ENCODE results near the gene LRRC27.

Gene LRRC27

GRCh38 chr10:132411561-132412253 lies 79.7 kb downstream of the LRRC27 start:
- no peaks in the 10 kb centered on the region for H3K9me3 Mint-ChIP-seq
- H3K36me3 Mint-ChIP-seq (ENCODE audit: low read depth), result peaks cover 3% of the 10 kb centered on the region
- no peak overlapping the region for H3K27ac Mint-ChIP-seq
- no peak overlapping the region for H3K4me3 Mint-ChIP-seq
- peaks cover 13% of the 10 kb centered on the region for H3K4me1 Mint-ChIP-seq (ENCODE audit: low read depth)
- H3K27me3 Mint-ChIP-seq, result no peaks in the 10 kb centered on the region
- DNase-seq, result no peak

DNA sequence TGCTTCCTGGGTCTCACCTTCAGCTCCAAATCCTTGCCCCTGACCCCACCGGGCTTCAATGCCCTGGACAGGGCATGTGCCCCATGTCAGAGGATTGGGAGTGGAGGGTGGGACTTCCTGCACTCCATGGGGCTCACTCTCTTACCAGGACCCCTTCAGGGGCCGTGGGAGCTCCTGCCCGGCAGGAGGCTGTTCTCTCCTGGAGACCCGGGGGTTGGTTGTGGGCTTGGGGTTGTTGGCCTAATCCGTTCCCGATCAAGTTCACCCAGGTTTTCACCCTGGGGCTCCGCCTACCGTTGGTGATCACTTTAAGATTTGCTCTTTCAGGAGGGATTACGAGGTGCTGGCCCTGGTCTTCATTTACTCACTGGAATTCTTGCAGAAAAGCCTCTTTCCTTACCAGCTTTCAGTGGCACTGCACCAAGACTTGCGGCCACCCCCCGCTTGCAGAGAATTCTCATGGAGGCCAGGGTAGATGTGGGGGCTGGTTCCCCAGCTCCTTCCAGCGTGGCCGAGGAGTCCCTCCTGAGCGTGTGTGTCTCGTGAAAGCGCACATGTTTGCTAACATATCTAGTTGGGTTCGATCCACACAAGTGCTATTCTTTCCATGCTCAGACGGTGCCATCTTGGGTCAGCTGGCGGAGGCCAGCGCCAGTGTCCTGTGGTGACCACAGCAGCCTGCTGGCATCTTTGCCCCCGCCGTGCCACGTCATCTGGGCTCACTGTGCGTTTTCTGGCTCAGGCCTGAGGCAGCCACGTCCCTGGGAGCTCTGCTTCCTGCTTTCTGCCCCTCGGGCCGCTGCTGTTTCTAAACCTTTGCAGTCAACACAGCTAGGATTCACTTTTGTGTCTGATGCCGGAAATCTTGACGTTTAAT lies 80.6 kb downstream of the LRRC27 start:
- Mint-ChIP-seq H3K27me3 (no peaks in the 10 kb centered on the region), H3K4me3 (no peak overlapping the region), H3K27ac (no peak overlapping the region), H3K36me3 (ENCODE audit: low read depth) (peaks cover under 1% of the 10 kb centered on the region), H3K4me1 (ENCODE audit: low read depth) (peaks cover 12% of the 10 kb centered on the region), H3K9me3 (no peaks in the 10 kb centered on the region)
- no peak for DNase-seq

- peaks cover 6% of the 10 kb centered on the region for H3K4me1 Mint-ChIP-seq (ENCODE audit: low read depth)
- no peak for DNase-seq
- H3K4me3 Mint-ChIP-seq, result no peak overlapping the region
- no peaks in the 10 kb centered on the region for H3K9me3 Mint-ChIP-seq
- no peak overlapping the region for H3K27ac Mint-ChIP-seq
- H3K27me3 Mint-ChIP-seq, result no peaks in the 10 kb centered on the region
- no peaks in the 10 kb centered on the region for H3K36me3 Mint-ChIP-seq (ENCODE audit: low read depth)
Measured at GRCh38 chr10:132413226-132414205, 81.5 kb downstream of the LRRC27 start.

DNA sequence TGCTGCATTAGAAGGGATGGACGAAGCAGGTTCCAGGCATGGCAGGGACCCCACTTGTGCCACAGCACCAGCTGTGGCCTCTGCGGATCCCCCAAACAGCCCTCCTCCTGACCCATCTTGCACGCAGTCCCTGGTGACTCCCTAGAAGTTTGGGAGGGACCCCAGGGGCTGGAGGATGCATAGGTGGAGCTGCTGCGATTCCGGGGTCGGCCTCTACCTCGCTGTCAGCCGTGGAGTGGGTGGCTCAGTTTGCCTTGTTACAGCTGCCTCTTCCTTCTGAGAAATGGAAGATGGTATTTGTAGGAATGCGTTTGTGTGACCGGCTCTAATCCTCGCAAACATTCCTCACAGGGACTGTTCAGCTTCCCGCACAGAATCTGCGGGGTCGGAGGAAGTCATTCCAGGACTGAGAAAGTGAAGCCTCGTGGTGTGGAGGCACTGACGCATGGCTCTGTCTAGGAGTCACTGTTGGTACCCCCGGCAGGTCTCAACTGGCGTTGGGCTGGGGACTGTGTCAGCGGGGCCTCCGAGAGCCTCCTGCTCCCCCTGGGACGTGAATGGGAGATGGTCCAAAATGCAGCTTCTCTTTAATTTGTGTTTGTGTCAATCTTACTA lies 82.5 kb downstream of the LRRC27 start:
- DNase-seq, result no peak
- H3K27me3 Mint-ChIP-seq, result no peaks in the 10 kb centered on the region
- H3K27ac Mint-ChIP-seq, result no peak overlapping the region
- no peak overlapping the region for H3K4me3 Mint-ChIP-seq
- no peaks in the 10 kb centered on the region for H3K9me3 Mint-ChIP-seq
- peaks cover 3% of the 10 kb centered on the region for H3K4me1 Mint-ChIP-seq (ENCODE audit: low read depth)
- H3K36me3 Mint-ChIP-seq (ENCODE audit: low read depth), result no peaks in the 10 kb centered on the region

- Mint-ChIP-seq H3K9me3 (no peaks in the 10 kb centered on the region), H3K4me1 (ENCODE audit: low read depth) (peaks cover 5% of the 10 kb centered on the region), H3K27ac (no peak overlapping the region), H3K27me3 (no peaks in the 10 kb centered on the region), H3K4me3 (no peak overlapping the region), H3K36me3 (ENCODE audit: low read depth) (no peaks in the 10 kb centered on the region)
- no peak for DNase-seq
Measured at GRCh38 chr10:132415255-132415654, 83.3 kb downstream of the LRRC27 start.

GRCh38 chr10:132415956-132416355 lies 84.0 kb downstream of the LRRC27 start:
- DNase-seq, result no peak
- Mint-ChIP-seq H3K27ac (no peak overlapping the region), H3K4me3 (no peak overlapping the region), H3K9me3 (no peaks in the 10 kb centered on the region), H3K4me1 (ENCODE audit: low read depth) (peaks cover 7% of the 10 kb centered on the region), H3K36me3 (ENCODE audit: low read depth) (no peaks in the 10 kb centered on the region), H3K27me3 (no peaks in the 10 kb centered on the region)

DNA sequence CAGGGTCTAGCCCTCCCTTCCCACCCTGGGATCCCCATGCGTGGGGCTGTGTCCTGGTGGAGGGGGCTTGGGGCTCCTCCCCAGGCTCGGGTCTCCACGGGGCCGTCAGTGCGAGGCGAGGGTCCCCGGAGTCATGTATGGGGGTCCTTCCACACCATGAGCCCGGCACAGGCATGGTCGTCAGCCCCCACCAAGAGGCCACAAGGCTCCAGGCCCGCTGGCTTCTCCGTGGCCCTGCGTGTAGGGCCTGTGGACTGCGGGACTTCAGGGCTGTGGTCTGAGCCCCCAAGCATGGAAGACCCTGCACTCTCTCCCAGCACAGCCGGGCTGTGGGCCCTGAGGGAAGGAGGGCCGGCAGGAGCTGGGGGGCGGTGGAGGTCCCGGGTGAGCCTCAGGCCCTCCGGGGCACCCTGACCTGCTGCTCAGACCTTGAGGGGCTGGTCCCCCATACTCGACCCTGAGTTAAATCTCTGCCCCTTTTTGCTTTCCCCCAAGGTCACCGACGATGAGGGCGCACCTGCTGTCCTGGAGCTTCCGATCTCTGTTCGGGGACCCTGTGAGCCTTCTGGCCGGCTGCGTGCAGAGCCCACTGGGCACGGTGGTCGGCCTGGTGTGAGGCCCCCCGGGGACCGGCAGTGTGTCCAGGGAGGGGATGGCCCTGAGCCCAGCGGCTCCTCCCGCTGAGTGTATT lies 84.7 kb downstream of the LRRC27 start:
- no peak overlapping the region for H3K27ac Mint-ChIP-seq

GRCh38 chr10:132417257-132417910 lies 85.4 kb downstream of the LRRC27 start:
- no peak for DNase-seq
- Mint-ChIP-seq H3K4me3 (no peak overlapping the region), H3K27ac (peak overlapping the region; percentile 6), H3K27me3 (no peaks in the 10 kb centered on the region), H3K36me3 (ENCODE audit: low read depth) (no peaks in the 10 kb centered on the region), H3K9me3 (no peaks in the 10 kb centered on the region), H3K4me1 (ENCODE audit: low read depth) (peaks cover 17% of the 10 kb centered on the region)

More for the DNA sequence above, 84.7 kb downstream of the LRRC27 start:
- H3K27me3 Mint-ChIP-seq, result no peaks in the 10 kb centered on the region
- no peaks in the 10 kb centered on the region for H3K36me3 Mint-ChIP-seq (ENCODE audit: low read depth)
- peaks cover 13% of the 10 kb centered on the region for H3K4me1 Mint-ChIP-seq (ENCODE audit: low read depth)
- no peaks in the 10 kb centered on the region for H3K9me3 Mint-ChIP-seq
- no peak for DNase-seq
- no peak overlapping the region for H3K4me3 Mint-ChIP-seq

DNA sequence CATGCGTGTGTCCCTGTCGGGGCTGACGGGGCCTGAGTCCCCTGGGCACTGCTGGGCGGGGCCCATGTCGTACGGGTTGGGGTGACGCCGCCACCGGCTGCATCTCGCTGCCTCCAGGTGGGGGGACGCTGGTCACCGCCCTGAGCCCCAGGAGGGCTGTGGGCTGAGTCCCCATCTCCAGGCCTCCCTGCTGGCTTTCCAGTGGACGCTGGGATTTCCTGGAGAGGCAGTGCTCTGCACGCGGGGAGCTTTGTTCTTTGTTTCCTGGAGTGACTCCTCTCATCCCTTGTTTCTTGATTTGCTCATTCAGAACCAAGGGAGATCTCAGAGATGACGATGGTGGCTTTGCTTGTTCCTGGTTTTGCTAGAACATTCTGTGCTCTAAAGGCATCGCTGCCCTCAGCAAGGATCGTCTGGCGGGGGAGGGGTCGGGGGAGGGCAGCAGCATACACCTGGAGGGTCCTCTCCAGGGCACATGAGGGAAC lies 86.0 kb downstream of the LRRC27 start:
- DNase-seq, result no peak
- peaks cover 23% of the 10 kb centered on the region for H3K4me1 Mint-ChIP-seq (ENCODE audit: low read depth)
- H3K27ac Mint-ChIP-seq, result no peak overlapping the region
- no peaks in the 10 kb centered on the region for H3K9me3 Mint-ChIP-seq
- no peaks in the 10 kb centered on the region for H3K27me3 Mint-ChIP-seq
- H3K36me3 Mint-ChIP-seq (ENCODE audit: low read depth), result no peaks in the 10 kb centered on the region
- no peak overlapping the region for H3K4me3 Mint-ChIP-seq

GRCh38 chr10:132418527-132419416 lies 86.8 kb downstream of the LRRC27 start:
- no peak overlapping the region for H3K27ac Mint-ChIP-seq

DNA sequence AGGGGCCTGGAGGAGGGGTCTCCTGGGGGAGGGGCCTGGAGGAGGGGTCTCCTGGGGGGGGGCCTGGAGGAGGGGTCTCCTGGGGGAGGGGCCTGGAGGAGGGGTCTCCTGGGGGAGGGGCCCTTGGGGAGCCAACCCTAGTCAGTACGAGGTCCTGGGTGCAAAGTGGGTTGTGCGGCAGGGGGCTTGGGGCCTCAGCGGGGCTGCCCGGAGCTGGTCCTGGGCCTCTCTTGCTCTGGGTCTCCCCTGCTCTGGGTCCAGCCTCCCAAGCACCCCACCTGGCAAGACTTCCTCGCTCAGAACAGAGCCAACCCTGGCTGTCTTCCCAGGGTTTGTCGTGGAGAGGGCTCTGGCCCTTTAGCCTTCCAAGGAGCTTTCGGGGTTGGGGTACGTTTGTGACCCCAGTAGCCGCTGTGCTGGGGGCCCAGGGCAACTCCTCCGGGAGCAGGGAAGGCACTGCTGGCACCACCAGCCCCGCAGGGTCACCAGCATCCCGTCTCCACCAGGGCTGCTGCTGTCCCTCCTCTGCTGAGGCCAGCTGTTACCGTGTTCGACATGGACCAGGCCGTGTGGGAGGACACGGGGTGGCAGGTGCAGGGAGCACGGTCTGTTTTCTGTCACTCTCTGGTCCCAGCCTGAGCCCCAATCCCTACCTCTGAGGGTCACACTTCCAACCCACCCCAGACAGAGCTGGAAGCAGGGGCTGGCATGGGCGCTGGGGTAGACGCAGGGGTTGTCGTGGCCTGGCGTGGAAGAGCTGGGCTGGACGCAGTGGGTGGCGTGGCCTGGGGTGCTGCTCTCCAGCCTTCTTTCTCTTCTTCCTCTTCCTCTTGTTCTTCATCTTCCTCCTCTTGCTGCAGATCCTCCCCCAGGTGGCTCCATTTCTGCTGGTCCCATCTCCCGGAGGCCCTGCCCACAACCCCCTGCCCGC lies 87.8 kb downstream of the LRRC27 start:
- Mint-ChIP-seq H3K9me3 (no peaks in the 10 kb centered on the region), H3K4me1 (ENCODE audit: low read depth) (peaks cover 28% of the 10 kb centered on the region), H3K4me3 (no peak overlapping the region), H3K36me3 (ENCODE audit: low read depth) (no peaks in the 10 kb centered on the region), H3K27ac (no peak overlapping the region), H3K27me3 (no peaks in the 10 kb centered on the region)
- DNase-seq, result no peak

More at GRCh38 chr10:132418527-132419416, 86.8 kb downstream of the LRRC27 start:
- Mint-ChIP-seq H3K9me3 (no peaks in the 10 kb centered on the region), H3K27me3 (no peaks in the 10 kb centered on the region), H3K4me3 (no peak overlapping the region), H3K36me3 (ENCODE audit: low read depth) (no peaks in the 10 kb centered on the region), H3K4me1 (ENCODE audit: low read depth) (peaks cover 28% of the 10 kb centered on the region)
- no peak for DNase-seq
